SK-N-DZ (cell line): ENCODE measurements around the gene GPR15.

ENCODE experiments used
- small RNA-seq, 2 experiments: library from RNA; depleted of rRNA; stranded (forward); fragments of <200 nt; gene quantifications; one replicate each; pipeline ENCODE3, GENCODE V24; 2014

The GPR15 gene

Small RNA genes within 50 kb of the gene (small RNA-seq; reads per million reads assigned to genes)
- gene RPL38P4, result 0 reads per million in 2 experiments
